GM13976 (cell line): Measurements from ENCODE around the gene SYK.
"Not testable (repeated sequence)": the region's sequence is repeated elsewhere in the genome, so short reads cannot be mapped to it uniquely, and the experiment has no call there.

ENCODE experiments used
- DNase-seq: peaks from one replicate; pipeline ENCODE4 v3.0.0; 2012; ENCODE audit warnings: low spot score
- CTCF ChIP-seq: IDR thresholded peaks from 2 replicates; pipeline ENCODE4 v1.5.1; 2012; ENCODE audit warnings: borderline replicate concordance, mild to moderate bottlenecking; ENCODE audit not compliant: insufficient read depth; ENCODE audit errors: extremely low read depth, missing control alignments, control extremely low read depth
- in situ Hi-C: fragments of 300-500 bp; cut with MboI; formaldehyde crosslinking; loops from one replicate; pipeline ENCODE4 v1.12.0; 2022; ENCODE audit warnings: low sequenced_read_pairs, mixed read lengths, inconsistent platforms; ENCODE audit not compliant: unreplicated experiment

Gene SYK

GRCh38 chr9:90813046-90813445 is 11.4 kb downstream of the SYK start:
- in situ Hi-C loops, result no loop called here
- no peak for TF ChIP-seq CTCF

GRCh38 chr9:90813523-90813922 is 11.9 kb downstream of the SYK start:
- no peak for DNase-seq
- in situ Hi-C loops, result no loop called here
- TF ChIP-seq CTCF, result no peak

More at GRCh38 chr9:90813046-90813445, 11.4 kb downstream of the SYK start:
- no peak for DNase-seq

GRCh38 chr9:90814355-90814754 is 12.7 kb downstream of the SYK start:
- in situ Hi-C loops, result no loop called here
- no peak for TF ChIP-seq CTCF
- DNase-seq, result no peak

- no peak for DNase-seq
- no peak for TF ChIP-seq CTCF
- in situ Hi-C loops, result no loop called here
Measured at GRCh38 chr9:90815183-90815943, 13.7 kb downstream of the SYK start.

- no peak for DNase-seq
- in situ Hi-C loops, result no loop called here
- TF ChIP-seq CTCF, result no peak
Measured at GRCh38 chr9:90815944-90816357, 14.3 kb downstream of the SYK start.

- in situ Hi-C loops, result no loop called here
- DNase-seq, result no peak
- no peak for TF ChIP-seq CTCF
Measured at GRCh38 chr9:90816690-90817089, 15.1 kb downstream of the SYK start.

- no peak for DNase-seq
- TF ChIP-seq CTCF, result no peak
- in situ Hi-C loops, result no loop called here
Measured at GRCh38 chr9:90818279-90818678, 16.7 kb downstream of the SYK start.

GRCh38 chr9:90820406-90820805 is 18.8 kb downstream of the SYK start:
- in situ Hi-C loops, DNase-seq: not testable (repeated sequence)

- in situ Hi-C loops, DNase-seq: not testable (repeated sequence)
Measured at GRCh38 chr9:90821236-90821635, 19.6 kb downstream of the SYK start.
